IPS DF 19.7 (cell line): ENCODE measurements around the gene CD247.

Experiments used
- DNase-seq: peaks from one replicate; pipeline ENCODE4 v3.0.0-alpha.2; 2013; ENCODE audit warnings: low read depth, low spot score

Gene CD247

DNA sequence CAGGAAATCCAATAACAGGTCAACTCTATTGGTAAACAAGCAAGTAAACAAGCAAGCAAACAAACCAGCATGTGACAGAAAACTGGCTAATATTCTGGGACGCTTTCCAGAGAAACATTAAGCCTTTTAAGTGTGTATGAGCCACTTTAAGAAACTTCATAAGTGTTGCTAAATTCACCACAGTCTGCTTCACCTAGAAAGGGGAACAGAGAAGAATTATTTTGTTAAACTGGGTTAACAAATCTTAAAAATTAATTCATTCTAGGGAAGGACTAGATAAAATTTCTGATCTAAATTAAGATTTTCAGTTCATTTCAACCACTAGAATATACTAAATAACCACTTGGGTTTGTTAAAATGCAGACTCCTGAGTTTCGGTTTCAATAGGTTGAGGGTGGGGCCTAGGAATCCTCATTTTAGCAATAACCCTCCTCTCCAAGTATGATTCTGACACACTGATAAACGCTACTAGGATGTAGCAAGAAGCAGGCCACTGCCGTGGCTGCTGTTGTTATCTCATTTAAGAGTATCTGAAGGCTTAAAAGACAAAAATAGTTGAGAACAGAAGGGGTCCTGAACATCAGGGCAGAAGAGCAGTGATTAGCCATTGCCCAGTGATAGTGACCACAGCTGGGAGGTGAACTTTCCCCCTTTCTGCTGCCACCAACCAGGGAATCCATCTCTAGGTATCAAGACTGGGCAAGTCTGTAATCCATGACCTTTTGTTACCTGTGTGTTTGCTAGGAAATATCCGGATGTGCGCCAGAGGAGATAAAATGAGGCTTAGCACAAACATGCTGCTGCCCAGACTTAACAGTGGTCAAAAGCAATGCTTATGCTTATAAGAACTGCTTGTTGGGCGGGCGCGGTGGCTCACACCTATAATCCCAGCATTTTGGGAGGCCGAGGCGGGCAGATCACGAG lies 24.0 kb upstream of the CD247 start:
- DNase-seq, result no peak

GRCh38 chr1:167541610-167542009 lies 23.3 kb upstream of the CD247 start:
- no peak for DNase-seq

GRCh38 chr1:167541003-167541402 lies 22.7 kb upstream of the CD247 start:
- DNase-seq, result no peak

GRCh38 chr1:167538657-167539056 lies 20.3 kb upstream of the CD247 start:
- peak; percentile 67 for DNase-seq

DNA sequence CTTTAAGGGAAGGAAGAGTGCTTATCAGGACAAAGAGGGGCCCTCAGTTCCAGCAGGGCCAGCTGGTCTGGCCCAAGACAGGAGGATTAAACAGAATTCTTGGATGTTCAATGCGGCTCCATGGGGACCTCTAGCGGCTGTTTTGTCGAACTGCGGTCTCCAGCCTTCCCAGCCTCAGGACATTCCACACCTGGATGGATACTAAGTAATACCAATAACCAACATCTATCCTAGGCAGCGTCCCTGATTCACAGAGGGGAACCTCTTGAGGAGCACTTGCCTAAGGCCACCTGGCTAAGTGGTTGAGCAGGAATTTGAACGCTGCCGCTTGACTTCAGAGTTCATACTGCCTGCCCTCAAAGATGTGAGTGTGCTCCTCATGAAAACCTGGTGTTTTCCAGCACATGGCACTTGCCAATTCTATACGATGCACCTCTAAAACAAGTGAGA lies 15.5 kb upstream of the CD247 start:
- DNase-seq, result no peak

- no peak for DNase-seq
Measured at GRCh38 chr1:167532964-167533824, 14.9 kb upstream of the CD247 start.

DNA sequence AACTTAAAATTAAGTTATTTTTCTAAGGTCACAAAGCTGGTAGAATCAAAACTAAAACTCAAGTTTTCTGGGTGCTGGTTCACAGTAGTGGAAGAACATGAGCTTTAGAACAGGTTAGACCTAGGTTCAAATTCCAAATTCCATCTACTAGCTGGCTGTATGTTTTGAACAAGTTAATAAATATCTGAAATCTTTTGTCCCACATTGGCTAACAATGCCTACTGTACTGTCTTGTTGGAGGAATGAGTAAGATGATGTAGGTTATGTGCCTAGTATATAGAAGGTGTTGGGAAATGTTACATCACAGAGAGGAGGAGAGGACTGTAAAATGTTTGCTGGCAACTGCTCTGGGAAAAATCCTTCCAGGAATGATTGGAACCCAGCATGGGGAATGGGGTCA lies 14.0 kb upstream of the CD247 start:
- DNase-seq, result no peak

DNA sequence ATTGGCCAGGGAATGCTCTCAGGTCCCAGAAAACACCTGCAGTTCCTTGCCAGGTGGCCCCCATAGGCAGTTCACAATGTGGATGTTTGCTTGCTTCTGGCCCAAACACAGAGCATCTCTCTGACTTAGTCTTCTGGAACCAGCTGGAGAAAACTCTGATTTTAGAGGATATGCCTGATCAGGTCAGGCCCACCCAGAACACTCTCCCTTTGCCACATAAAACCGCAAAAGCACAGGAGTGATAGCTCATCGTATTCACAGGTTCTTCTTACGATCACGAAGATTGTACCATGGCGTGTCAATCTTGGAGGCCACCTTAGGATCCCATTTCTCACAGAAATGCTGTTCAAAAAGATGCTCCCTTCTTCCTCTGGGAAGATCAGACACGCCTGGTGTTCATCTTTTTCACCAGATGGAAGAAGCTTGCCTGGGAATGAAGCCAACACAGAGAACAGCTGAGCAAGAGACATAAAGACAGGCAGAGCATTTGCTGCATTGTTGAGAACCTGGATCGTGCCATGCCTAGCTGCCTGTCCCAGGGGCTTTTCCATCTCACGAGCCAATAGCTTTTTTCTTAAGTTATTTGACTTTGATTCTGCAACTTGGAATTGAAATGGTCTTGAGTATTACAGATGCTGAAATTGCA lies 11.6 kb upstream of the CD247 start:
- no peak for DNase-seq

GRCh38 chr1:167528057-167528728 lies 9.9 kb upstream of the CD247 start:
- no peak for DNase-seq

GRCh38 chr1:167526667-167527383 lies 8.5 kb upstream of the CD247 start:
- DNase-seq, result no peak

DNA sequence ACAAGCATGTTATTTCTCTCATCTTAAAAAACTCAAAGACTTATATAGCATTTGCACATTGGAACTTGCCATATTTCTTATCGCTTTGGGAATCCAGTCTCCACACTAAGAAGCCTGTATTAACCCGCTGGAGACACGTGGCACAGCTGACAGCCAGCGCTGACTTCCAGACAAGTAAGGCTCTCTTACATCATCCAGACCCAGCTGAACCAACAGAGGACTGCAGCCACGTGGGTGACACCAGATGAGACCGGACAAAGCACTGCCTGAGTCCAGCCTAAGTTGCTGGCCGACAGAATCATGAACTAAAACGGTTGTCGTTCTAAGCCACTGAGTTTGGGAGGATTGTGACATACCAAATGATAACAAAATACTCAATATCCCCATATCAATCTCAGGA lies 6.3 kb upstream of the CD247 start:
- DNase-seq, result no peak

DNA sequence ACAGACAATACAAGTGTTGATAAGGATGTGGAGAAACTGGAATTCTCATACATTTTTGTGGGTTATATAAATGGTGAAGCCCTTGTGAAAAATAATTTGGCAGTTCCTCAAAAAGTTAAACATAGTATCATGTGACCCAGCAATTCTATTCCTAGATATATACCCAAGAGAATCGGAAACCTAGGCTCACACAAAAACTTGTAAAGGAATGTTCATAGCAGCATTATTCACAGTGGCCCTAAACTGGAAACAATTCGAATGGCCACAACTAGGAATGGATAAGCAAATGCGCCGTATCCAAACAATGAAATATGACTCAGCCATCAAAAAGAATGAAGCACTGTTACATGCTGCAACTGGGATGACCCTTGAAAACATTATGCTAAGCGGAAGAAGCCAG lies 3.9 kb upstream of the CD247 start:
- DNase-seq, result no peak

- DNase-seq, result no peak
Measured at GRCh38 chr1:167520711-167521206, 2.4 kb upstream of the CD247 start.

GRCh38 chr1:167517535-167518330 lies 596 bp downstream of the CD247 start:
- no peak for DNase-seq

GRCh38 chr1:167516404-167517388 lies 1.6 kb downstream of the CD247 start:
- no peak for DNase-seq

DNA sequence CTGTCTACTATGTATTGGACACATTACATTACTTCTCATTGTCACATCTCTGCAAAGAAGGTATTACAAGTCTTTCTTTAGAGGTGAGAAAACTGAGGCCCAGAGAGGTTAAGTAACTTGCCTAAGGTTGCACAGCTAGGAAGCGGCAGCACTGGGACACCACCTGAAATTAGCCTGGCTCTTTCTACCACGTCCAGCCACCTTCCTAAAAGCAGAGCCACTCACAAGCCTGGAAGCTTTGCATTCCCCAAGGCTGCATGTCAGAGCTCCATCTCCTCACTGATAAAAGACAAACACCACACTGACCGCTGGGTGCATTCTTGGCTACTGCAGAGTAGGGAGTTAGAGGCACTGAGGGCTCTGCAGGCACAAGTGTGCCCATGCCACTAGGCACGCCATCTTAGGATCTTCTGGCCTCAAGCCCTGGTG lies 2.4 kb downstream of the CD247 start:
- no peak for DNase-seq

GRCh38 chr1:167515461-167515860 lies 2.9 kb downstream of the CD247 start:
- no peak for DNase-seq

- DNase-seq, result no peak
Measured at GRCh38 chr1:167514288-167514687, 4.0 kb downstream of the CD247 start.
